Mesothelial cell of epicardium (in vitro differentiated cells): ENCODE data around the gene MYH7. TPM values are rescaled to one million over a fixed set of nuclear protein-coding genes. Genes with fewer than 3 reads are reported as not detected.
A peak's percentile ranks its signal among the peaks of the same experiment; 100 is the strongest.
"Not testable (repeated sequence)": the region's sequence is repeated elsewhere in the genome, so short reads cannot be mapped to it uniquely, and the experiment has no call there.

ENCODE experiments used
- DNase-seq, 2 experiments: peaks; one replicate each; pipeline ENCODE4 v3.0.0; 2021; ENCODE audit warnings: low spot score in 2 of 2; ENCODE audit not compliant: unreplicated experiment in 2 of 2
- H3K27ac Mint-ChIP-seq: 2 replicates; pipeline ENCODE4 v1.8.0; 2021; ENCODE audit warnings: mixed read lengths
- H3K27me3 Mint-ChIP-seq: 2 replicates; pipeline ENCODE4 v1.8.0; 2021; ENCODE audit warnings: low read depth, mixed read lengths
- H3K36me3 Mint-ChIP-seq: 2 replicates; pipeline ENCODE4 v1.8.0; 2021; ENCODE audit warnings: mixed read lengths
- H3K4me1 Mint-ChIP-seq: 2 replicates; pipeline ENCODE4 v1.8.0; 2021; ENCODE audit warnings: mixed read lengths
- H3K4me3 Mint-ChIP-seq: 2 replicates; pipeline ENCODE4 v1.8.0; 2021; ENCODE audit warnings: mild to moderate bottlenecking, moderate library complexity, mixed read lengths
- H3K9me3 Mint-ChIP-seq: 2 replicates; pipeline ENCODE4 v1.8.0; 2021; ENCODE audit warnings: mixed read lengths
- CTCF ChIP-seq: fragments of 200-600 bp; sonication (generic); IDR thresholded peaks from one replicate; pipeline ENCODE4 v1.5.0; 2021; ENCODE audit warnings: antibody characterized with exemption; ENCODE audit not compliant: unreplicated experiment
- total RNA-seq: library from RNA; stranded (reverse); gene quantifications from 3 replicates; pipeline ENCODE4 v1.2.1, GENCODE V29; 2021

The MYH7 gene
- total RNA-seq, 1 donor from 2014 or later = not detected

- Mint-ChIP-seq H3K36me3 (no peaks in the 10 kb centered on the region), H3K9me3 (no peaks in the 10 kb centered on the region), H3K27ac (no peak overlapping the region), H3K27me3 (peaks cover 24% of the 10 kb centered on the region), H3K4me1 (peaks cover under 1% of the 10 kb centered on the region), H3K4me3 (no peak overlapping the region)
- TF ChIP-seq CTCF = no peak
- no peak for DNase-seq
Measured at GRCh38 chr14:23465261-23465660, 29.8 kb upstream of the MYH7 start.

GRCh38 chr14:23464700-23465099 is 29.2 kb upstream of the MYH7 start:
- Mint-ChIP-seq H3K9me3 (no peaks in the 10 kb centered on the region), H3K36me3 (no peaks in the 10 kb centered on the region), H3K27me3 (peaks cover 28% of the 10 kb centered on the region), H3K27ac (no peak overlapping the region), H3K4me1 (no peaks in the 10 kb centered on the region), H3K4me3 (no peak overlapping the region)
- TF ChIP-seq CTCF = no peak
- no peak for DNase-seq

- TF ChIP-seq CTCF = no peak
- Mint-ChIP-seq H3K4me3 (no peak overlapping the region), H3K36me3 (no peaks in the 10 kb centered on the region), H3K27me3 (peaks cover 38% of the 10 kb centered on the region), H3K4me1 (no peaks in the 10 kb centered on the region), H3K9me3 (no peaks in the 10 kb centered on the region), H3K27ac (no peak overlapping the region)
- DNase-seq = no peak
Measured at GRCh38 chr14:23460960-23461359, 25.5 kb upstream of the MYH7 start.

GRCh38 chr14:23457587-23458445 is 22.4 kb upstream of the MYH7 start:
- no peak overlapping the region for H3K4me3 Mint-ChIP-seq
- DNase-seq = no peak
- peaks cover 32% of the 10 kb centered on the region for H3K27me3 Mint-ChIP-seq
- no peaks in the 10 kb centered on the region for H3K36me3 Mint-ChIP-seq
- no peaks in the 10 kb centered on the region for H3K9me3 Mint-ChIP-seq
- no peak overlapping the region for H3K27ac Mint-ChIP-seq
- H3K4me1 Mint-ChIP-seq = no peaks in the 10 kb centered on the region
- no peak for TF ChIP-seq CTCF

- H3K4me1 Mint-ChIP-seq, H3K27ac Mint-ChIP-seq, DNase-seq, H3K36me3 Mint-ChIP-seq, H3K4me3 Mint-ChIP-seq, H3K9me3 Mint-ChIP-seq: not testable (repeated sequence)
- H3K27me3 Mint-ChIP-seq = peaks cover 32% of the 10 kb centered on the region
Measured at GRCh38 chr14:23456883-23457586, 21.6 kb upstream of the MYH7 start.

GRCh38 chr14:23454445-23454856 is 19.0 kb upstream of the MYH7 start:
- Mint-ChIP-seq H3K27ac (peak overlapping the region; percentile 41), H3K4me1 (no peaks in the 10 kb centered on the region), H3K36me3 (no peaks in the 10 kb centered on the region), H3K27me3 (peaks cover 19% of the 10 kb centered on the region), H3K4me3 (no peak overlapping the region), H3K9me3 (no peaks in the 10 kb centered on the region)
- DNase-seq = no peak
- no peak for TF ChIP-seq CTCF
